RWPE2 (cell line): ENCODE results near the gene KCNH1.

ENCODE experiments used
- ATAC-seq: fragments of 200-7000 bp; cut with Tn5 transposase; 3 replicates; pipeline ENCODE4 v1.9.1; 2021; ENCODE audit warnings: low read depth
- DNase-seq: peaks from one replicate; pipeline ENCODE4 v3.0.0-alpha.2; 2020; ENCODE audit warnings: low spot score
- H3K27ac ChIP-seq: fragments of 450-650 bp; 2 replicates; pipeline ENCODE4 v1.5.1; 2017; ENCODE audit warnings: mild to moderate bottlenecking; ENCODE audit not compliant: poor library complexity, severe bottlenecking
- H3K27me3 ChIP-seq: fragments of 250-450 bp; sonication (Bioruptor Pico); 2 replicates; pipeline ENCODE4 v1.5.1; 2021; ENCODE audit warnings: mild to moderate bottlenecking, moderate library complexity; ENCODE audit not compliant: insufficient read depth, poor library complexity, severe bottlenecking
- H3K36me3 ChIP-seq: fragments of 250-450 bp; sonication (Bioruptor Pico); 2 replicates; pipeline ENCODE4 v1.5.1; 2020; ENCODE audit warnings: low read depth, mild to moderate bottlenecking, moderate library complexity
- H3K4me1 ChIP-seq: fragments of 250-450 bp; sonication (Bioruptor Pico); 2 replicates; pipeline ENCODE4 v1.5.1; 2021; ENCODE audit warnings: mild to moderate bottlenecking, moderate library complexity; ENCODE audit not compliant: insufficient read depth, poor library complexity, severe bottlenecking
- H3K4me3 ChIP-seq: fragments of 250-450 bp; sonication (Bioruptor Pico); 2 replicates; pipeline ENCODE4 v1.5.1; 2021; ENCODE audit warnings: mild to moderate bottlenecking, moderate library complexity; ENCODE audit not compliant: severe bottlenecking
- H3K9me3 ChIP-seq: fragments of 250-450 bp; sonication (Bioruptor Pico); 2 replicates; pipeline ENCODE4 v1.5.1; 2021; ENCODE audit warnings: mild to moderate bottlenecking, moderate library complexity; ENCODE audit not compliant: severe bottlenecking
- TF ChIP-seq, protein P1 (sequence below): fragments of 450-650 bp; IDR thresholded peaks from one replicate; pipeline ENCODE4 v1.5.1; 2017; ENCODE audit warnings: mild to moderate bottlenecking, moderate library complexity; ENCODE audit not compliant: poor library complexity, severe bottlenecking

The KCNH1 gene

DNA sequence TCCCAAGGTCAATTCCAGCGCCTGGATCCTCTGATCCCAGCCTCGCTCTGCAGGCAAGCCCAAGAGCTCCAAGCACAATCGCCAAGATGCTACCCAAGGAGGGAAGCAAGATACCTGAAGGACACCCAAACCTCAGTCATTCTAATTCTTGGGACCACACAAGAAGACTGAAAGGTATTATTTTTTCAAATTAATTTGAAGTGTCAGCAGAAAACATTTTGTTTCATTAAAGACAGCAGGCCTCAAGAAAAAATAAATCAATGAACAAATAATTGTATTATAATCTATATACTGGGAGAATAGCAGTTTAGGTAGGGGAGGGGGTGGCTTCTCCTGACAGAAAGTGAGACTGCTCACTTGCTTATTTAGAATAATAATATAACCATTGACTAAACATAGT is 457.4 kb downstream of the KCNH1 start:
- H3K36me3 ChIP-seq, result no peaks in the 10 kb centered on the region
- ATAC-seq (no peak), DNase-seq (no peak)
- no peak overlapping the region for H3K4me3 ChIP-seq
- TF ChIP-seq, protein P1, sequence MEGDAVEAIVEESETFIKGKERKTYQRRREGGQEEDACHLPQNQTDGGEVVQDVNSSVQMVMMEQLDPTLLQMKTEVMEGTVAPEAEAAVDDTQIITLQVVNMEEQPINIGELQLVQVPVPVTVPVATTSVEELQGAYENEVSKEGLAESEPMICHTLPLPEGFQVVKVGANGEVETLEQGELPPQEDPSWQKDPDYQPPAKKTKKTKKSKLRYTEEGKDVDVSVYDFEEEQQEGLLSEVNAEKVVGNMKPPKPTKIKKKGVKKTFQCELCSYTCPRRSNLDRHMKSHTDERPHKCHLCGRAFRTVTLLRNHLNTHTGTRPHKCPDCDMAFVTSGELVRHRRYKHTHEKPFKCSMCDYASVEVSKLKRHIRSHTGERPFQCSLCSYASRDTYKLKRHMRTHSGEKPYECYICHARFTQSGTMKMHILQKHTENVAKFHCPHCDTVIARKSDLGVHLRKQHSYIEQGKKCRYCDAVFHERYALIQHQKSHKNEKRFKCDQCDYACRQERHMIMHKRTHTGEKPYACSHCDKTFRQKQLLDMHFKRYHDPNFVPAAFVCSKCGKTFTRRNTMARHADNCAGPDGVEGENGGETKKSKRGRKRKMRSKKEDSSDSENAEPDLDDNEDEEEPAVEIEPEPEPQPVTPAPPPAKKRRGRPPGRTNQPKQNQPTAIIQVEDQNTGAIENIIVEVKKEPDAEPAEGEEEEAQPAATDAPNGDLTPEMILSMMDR, result no peak
- no peaks in the 10 kb centered on the region for H3K9me3 ChIP-seq
- no peaks in the 10 kb centered on the region for H3K4me1 ChIP-seq
- no peak overlapping the region for H3K27ac ChIP-seq
- no peaks in the 10 kb centered on the region for H3K27me3 ChIP-seq

DNA sequence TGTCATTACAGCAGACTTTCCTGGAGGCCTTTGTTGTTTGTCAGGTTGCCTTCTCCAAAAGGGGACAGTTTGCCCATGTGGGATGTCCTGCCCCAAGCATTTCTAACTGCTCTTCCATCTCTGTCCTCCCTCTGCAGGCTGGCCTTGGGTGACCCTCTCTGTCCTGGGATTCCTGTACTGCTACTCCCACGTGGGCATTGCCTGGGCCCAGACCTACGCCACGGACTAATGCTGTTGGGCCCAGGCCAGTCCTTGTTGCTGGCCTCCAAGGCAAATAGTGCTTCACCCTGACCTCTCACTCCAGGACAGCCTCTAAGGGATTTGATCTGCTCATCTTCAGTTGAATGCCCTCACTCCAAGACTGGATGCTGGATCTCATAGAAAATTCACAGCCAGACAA is 459.8 kb downstream of the KCNH1 start:
- TF ChIP-seq, protein P1, result no peak
- no peaks in the 10 kb centered on the region for H3K9me3 ChIP-seq
- no peaks in the 10 kb centered on the region for H3K4me1 ChIP-seq
- H3K36me3 ChIP-seq, result no peaks in the 10 kb centered on the region
- no peak for DNase-seq
- no peaks in the 10 kb centered on the region for H3K27me3 ChIP-seq
- H3K4me3 ChIP-seq, result no peak overlapping the region
- no peak for ATAC-seq
- no peak overlapping the region for H3K27ac ChIP-seq

DNA sequence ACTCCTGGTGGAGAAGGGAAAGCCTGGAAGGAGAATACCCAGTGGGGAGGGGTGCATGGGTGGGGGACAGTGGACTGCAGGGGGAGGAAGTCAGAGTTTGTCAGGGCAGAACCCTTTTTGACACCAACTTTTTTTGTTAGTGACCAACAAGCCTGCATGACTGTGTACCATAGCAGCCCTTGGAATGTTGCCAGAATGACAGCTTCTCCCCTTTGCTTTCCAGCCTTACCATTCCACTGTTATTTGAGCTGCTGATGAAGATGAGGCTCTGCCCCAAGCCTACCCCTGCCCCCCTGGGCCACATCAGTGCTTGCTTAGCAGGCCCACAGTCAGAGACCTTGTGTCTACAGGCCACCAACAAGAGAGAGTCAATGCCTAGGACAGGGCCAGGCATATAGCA is 464.0 kb downstream of the KCNH1 start:
- no peaks in the 10 kb centered on the region for H3K27me3 ChIP-seq
- H3K9me3 ChIP-seq, result no peaks in the 10 kb centered on the region
- H3K4me1 ChIP-seq, result no peaks in the 10 kb centered on the region
- H3K27ac ChIP-seq, result no peak overlapping the region
- DNase-seq (no peak), ATAC-seq (no peak)
- TF ChIP-seq, protein P1, result no peak
- no peaks in the 10 kb centered on the region for H3K36me3 ChIP-seq
- no peak overlapping the region for H3K4me3 ChIP-seq

DNA sequence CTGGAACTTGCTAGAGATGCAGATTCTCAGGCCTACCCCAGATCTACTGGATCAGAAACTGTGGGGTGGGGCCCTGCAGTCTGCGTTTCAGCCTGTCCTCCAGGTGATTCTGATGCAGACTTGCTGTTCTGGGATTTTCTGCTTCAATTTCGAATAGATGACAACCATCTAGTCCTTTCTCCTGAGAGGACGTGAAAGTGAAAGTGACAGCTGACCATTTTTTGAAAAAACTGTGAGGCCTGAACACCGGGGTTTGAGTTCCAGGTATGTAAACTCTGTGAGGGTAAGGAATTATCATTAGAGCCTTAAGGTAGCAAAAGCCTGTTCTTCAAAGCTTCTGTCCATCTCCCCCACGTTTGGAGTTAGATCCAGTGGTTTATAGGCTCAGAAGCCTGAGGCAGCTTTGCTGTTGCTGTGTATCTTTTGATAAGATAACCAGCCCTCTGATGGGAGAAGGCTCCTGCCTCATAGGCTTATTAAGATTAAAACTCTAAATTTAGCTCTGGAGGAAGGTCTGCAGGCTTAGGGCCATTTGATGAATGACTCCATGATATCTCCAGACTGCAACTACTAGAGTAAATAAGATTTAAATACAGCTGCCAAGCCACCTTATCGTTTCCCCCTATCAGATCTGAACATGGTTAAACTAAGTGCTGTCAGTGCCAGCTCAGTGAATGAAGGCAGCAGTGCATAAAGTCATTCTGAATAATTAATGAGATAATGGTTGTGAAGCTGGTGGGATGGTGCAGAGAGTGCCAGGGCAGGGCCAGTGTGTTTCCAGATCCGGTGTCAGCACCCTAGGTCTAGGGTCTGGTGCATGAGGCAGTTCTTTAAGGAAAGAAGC is 470.0 kb downstream of the KCNH1 start:
- Histone ChIP-seq H3K9me3 (no peaks in the 10 kb centered on the region), H3K27me3 (no peaks in the 10 kb centered on the region), H3K27ac (no peak overlapping the region), H3K4me1 (no peaks in the 10 kb centered on the region), H3K36me3 (no peaks in the 10 kb centered on the region), H3K4me3 (no peak overlapping the region)
- ATAC-seq (no peak), DNase-seq (no peak)
- TF ChIP-seq, protein P1, result no peak
